PC-3 (cell line): ENCODE data around the gene MRTFA.

ENCODE experiments used
- EZH2 ChIP-seq: fragments of 300-600 bp; sonication (generic); IDR thresholded peaks from one replicate; pipeline ENCODE4 v1.6.1; 2017; ENCODE audit warnings: antibody characterized with exemption, mild to moderate bottlenecking, low read length; ENCODE audit not compliant: unreplicated experiment
- EZH2phosphoT487 ChIP-seq: fragments of 300-600 bp; sonication (generic); IDR thresholded peaks from 2 replicates; pipeline ENCODE4 v1.6.1; 2018; ENCODE audit warnings: mild to moderate bottlenecking, antibody characterized with exemption, low read length, borderline replicate concordance
- TF ChIP-seq, protein P1 (sequence below): fragments of 300-600 bp; sonication (generic); conservative IDR thresholded peaks from 2 replicates; pipeline ENCODE4 v1.5.1; 2017; ENCODE audit warnings: antibody characterized with exemption, low read depth, mild to moderate bottlenecking, low read length

GRCh38 chr22:40522141-40522540, 114.4 kb downstream of the MRTFA start:
- TF ChIP-seq, protein P1, sequence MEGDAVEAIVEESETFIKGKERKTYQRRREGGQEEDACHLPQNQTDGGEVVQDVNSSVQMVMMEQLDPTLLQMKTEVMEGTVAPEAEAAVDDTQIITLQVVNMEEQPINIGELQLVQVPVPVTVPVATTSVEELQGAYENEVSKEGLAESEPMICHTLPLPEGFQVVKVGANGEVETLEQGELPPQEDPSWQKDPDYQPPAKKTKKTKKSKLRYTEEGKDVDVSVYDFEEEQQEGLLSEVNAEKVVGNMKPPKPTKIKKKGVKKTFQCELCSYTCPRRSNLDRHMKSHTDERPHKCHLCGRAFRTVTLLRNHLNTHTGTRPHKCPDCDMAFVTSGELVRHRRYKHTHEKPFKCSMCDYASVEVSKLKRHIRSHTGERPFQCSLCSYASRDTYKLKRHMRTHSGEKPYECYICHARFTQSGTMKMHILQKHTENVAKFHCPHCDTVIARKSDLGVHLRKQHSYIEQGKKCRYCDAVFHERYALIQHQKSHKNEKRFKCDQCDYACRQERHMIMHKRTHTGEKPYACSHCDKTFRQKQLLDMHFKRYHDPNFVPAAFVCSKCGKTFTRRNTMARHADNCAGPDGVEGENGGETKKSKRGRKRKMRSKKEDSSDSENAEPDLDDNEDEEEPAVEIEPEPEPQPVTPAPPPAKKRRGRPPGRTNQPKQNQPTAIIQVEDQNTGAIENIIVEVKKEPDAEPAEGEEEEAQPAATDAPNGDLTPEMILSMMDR, result no peak
- TF ChIP-seq EZH2 (no peak), EZH2phosphoT487 (no peak)
